HEK293 (cell line): Measurements from ENCODE around the gene COL6A1.

Experiments used
- CTCF ChIP-seq: fragments of 450-650 bp; formaldehyde crosslinking; IDR thresholded peaks from 2 replicates; pipeline ENCODE4 v1.5.1; 2016; ENCODE audit warnings: missing biosample characterization, missing genetic modification characterization
- REST ChIP-seq: fragments of 450-650 bp; formaldehyde crosslinking; IDR thresholded peaks from 2 replicates; pipeline ENCODE4 v1.5.1; 2016; ENCODE audit warnings: missing biosample characterization, missing genetic modification characterization
- SCRT1 ChIP-seq: fragments of 450-650 bp; formaldehyde crosslinking; IDR thresholded peaks from 2 replicates; pipeline ENCODE4 v1.5.1; 2016; ENCODE audit warnings: missing biosample characterization, missing genetic modification characterization, borderline replicate concordance
- TCF7L2 ChIP-seq: IDR thresholded peaks from 2 replicates; pipeline ENCODE4 v1.6.1; 2011; ENCODE audit warnings: low read depth, mild to moderate bottlenecking, inconsistent platforms, low read length, moderate library complexity, borderline replicate concordance
- ZFHX2 ChIP-seq: fragments of 450-650 bp; formaldehyde crosslinking; conservative IDR thresholded peaks from 2 replicates; pipeline ENCODE4 v1.5.1; 2016; ENCODE audit warnings: missing biosample characterization, missing genetic modification characterization
- ZNF26 ChIP-seq: fragments of 450-650 bp; formaldehyde crosslinking; IDR thresholded peaks from 2 replicates; pipeline ENCODE4 v1.5.1; 2016; ENCODE audit warnings: missing biosample characterization, missing genetic modification characterization
- ZNF692 ChIP-seq: fragments of 450-650 bp; formaldehyde crosslinking; IDR thresholded peaks from 2 replicates; pipeline ENCODE4 v1.5.1; 2016; ENCODE audit warnings: missing biosample characterization, missing genetic modification characterization

- TF ChIP-seq CTCF (tag by site-specific recombination) (no peak), ZFHX2 (tag by site-specific recombination) (no peak), REST (tag by site-specific recombination) (no peak), TCF7L2 (no peak), ZNF26 (no peak), SCRT1 (tag by site-specific recombination) (no peak), ZNF692 (tag by site-specific recombination) (no peak)
Measured at GRCh38 chr21:46050668-46051378, 69.3 kb downstream of the COL6A1 start.
